GM12864 (cell line): Measurements from ENCODE around the gene EME2.

Experiments used
- DNase-seq: peaks from one replicate; pipeline ENCODE4 v3.0.0-alpha.2; 2011; ENCODE audit warnings: low read depth
- H3K4me3 ChIP-seq: 2 replicates; pipeline ENCODE4 v1.5.1; 2011; ENCODE audit warnings: mild to moderate bottlenecking, low read depth, low read length, control low read depth
- CTCF ChIP-seq: IDR thresholded peaks from 2 replicates; pipeline ENCODE4 v1.5.1; 2011; ENCODE audit warnings: low read depth, mild to moderate bottlenecking, moderate library complexity, low read length, control low read depth, inconsistent platforms; ENCODE audit errors: missing control alignments

The EME2 gene

GRCh38 chr16:1754204-1754603 lies 18.4 kb upstream of the EME2 start:
- no peak for TF ChIP-seq CTCF
- no peak for DNase-seq
- no peak overlapping the region for H3K4me3 ChIP-seq

- TF ChIP-seq CTCF: no peak
- no peak for DNase-seq
- no peak overlapping the region for H3K4me3 ChIP-seq
These were observed 14.7 kb upstream of the EME2 start for GRCh38 chr16:1757714-1758461.

GRCh38 chr16:1758923-1759322 lies 13.7 kb upstream of the EME2 start:
- no peak for TF ChIP-seq CTCF
- no peak for DNase-seq
- H3K4me3 ChIP-seq: no peak overlapping the region

- DNase-seq: no peak
- TF ChIP-seq CTCF: no peak
These were observed 13.1 kb upstream of the EME2 start for GRCh38 chr16:1759511-1759910.

GRCh38 chr16:1760911-1761310 lies 11.7 kb upstream of the EME2 start:
- DNase-seq: no peak
- TF ChIP-seq CTCF: no peak
- no peak overlapping the region for H3K4me3 ChIP-seq

More at GRCh38 chr16:1759511-1759910, 13.1 kb upstream of the EME2 start:
- no peak overlapping the region for H3K4me3 ChIP-seq

- H3K4me3 ChIP-seq: no peak overlapping the region
- DNase-seq: no peak
- no peak for TF ChIP-seq CTCF
These were observed 10.9 kb upstream of the EME2 start for GRCh38 chr16:1761751-1762150.
